ENCODE measurements around the gene TMEM187. TPM values are rescaled to one million over a fixed set of nuclear protein-coding genes. Genes with fewer than 3 reads are reported as not detected.

TMEM187 gene
- total RNA-seq, 1 experiment from 2014 or later, result 10.0 TPM

DNA sequence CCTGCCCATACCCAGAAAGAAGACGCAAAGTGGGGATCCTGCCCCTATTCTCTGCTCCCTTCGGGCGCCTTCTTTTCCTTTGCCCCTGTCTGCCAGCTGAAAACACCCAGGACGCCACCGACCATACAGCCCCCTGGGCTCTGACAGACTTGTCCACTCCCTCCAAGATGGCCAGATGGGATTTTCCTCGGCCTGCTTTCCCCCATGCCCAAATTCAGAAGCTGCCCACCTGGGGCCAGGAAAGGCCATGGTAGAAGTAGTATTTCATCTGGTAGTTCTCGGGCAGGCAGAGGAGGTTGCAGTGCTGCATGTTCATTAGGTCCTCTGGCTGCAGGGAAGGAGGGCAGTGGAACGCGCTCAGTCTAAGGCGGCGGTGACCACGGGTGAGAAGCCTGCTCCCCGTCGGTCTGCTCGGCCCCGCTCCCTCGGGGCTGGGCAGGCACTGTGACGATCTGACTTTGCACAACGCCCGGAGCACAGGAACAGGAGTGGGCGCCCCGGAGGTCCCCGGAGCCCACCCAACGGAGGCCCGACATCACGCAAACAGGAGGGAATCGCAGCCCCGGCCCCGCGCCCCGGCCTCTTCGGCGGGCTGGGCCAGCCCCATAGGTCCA is 38.3 kb upstream of the TMEM187 start:
- no peak for DNase-seq (ENCODE audit: extremely low read depth, low read depth)

DNA sequence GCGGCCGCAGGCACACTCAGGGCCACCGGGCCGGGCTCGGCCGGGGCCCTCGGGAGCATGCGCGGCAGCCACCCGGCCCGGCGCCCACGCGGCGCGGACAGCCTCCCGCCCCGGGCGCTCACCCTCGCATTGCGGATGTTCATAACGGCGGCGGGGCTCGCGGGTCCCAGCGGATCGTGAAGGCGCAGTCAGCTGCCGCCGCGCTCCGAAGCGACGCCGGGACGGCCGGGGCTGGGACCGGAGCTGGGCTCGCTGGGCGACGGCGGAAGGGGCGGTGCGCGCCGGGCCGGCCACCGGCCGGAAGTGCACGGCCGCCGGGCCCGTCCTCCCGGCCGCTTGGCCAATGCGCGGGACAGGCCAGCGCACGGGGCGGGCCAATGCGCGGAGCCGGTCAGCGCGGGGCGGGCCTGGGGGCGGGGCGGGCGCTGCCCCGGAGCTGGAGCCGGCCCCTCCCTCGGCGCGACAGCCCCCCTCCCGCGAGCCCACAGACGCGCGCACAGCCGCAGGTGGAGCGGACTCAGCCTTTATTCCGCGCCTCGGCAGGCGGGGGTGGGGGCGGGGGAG is 37.7 kb upstream of the TMEM187 start, which contains the start of gene NAA10:
TSS of gene NAA10 (minus strand) at position 276 of the 564 bp plus-strand sequence. CDS start at position 143, 133 bp downstream.
- DNase-seq (ENCODE audit: extremely low read depth, low read depth), result peak; percentile 74

- DNase-seq (ENCODE audit: extremely low read depth, low read depth), result no peak
Observed at GRCh38 chrX:153935326-153935851, 37.2 kb upstream of the TMEM187 start.

DNA sequence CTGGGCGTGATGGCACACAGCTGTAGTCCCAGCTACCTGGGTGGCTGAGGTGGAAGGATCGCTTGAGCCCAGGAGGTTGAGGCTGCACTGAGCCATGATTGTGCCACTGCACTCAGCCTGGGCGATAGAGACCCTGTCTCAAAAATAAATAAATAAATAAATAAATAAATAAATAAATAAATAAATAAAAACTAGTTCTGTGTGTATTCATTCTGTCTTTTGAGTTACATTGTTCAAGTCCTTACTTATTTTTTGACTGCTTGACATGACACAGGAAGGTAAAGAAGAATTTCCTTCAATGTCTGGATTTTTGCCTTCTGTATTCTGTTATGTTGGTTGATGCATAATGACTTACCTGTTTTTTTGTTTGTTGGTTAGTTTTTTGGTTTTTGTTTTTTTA is 35.5 kb upstream of the TMEM187 start:
- no peak for DNase-seq (ENCODE audit: extremely low read depth, low read depth)

DNA sequence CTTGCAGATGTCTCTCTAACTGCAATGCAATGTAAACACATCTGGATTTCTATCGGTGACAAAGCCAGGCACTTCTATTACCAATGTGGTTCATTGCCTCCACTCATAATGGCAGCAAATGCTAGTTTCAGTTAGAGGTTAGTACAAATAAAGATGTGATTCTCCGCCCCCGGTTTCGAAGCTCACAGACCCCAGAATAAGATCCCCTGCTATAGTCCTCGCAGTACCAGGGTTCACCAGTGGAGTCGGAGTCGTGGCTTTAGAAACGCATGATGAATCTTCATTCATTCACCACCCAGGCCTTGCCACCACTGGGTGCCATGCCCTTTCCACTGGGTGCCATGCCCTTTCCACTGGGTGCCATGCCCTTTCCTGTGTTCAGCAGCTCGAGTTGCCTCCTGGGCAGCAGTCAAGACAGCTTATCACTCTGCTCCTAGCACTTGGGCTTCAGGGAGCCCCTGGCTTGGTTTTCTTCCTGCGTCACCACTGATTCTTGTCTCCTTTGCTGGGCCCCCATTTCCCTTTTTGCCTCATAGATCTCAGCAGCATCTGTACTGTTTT is 34.2 kb upstream of the TMEM187 start:
- no peak for DNase-seq (ENCODE audit: extremely low read depth, low read depth)

GRCh38 chrX:153939573-153939972 is 33.0 kb upstream of the TMEM187 start:
- no peak for DNase-seq (ENCODE audit: extremely low read depth, low read depth)

DNA sequence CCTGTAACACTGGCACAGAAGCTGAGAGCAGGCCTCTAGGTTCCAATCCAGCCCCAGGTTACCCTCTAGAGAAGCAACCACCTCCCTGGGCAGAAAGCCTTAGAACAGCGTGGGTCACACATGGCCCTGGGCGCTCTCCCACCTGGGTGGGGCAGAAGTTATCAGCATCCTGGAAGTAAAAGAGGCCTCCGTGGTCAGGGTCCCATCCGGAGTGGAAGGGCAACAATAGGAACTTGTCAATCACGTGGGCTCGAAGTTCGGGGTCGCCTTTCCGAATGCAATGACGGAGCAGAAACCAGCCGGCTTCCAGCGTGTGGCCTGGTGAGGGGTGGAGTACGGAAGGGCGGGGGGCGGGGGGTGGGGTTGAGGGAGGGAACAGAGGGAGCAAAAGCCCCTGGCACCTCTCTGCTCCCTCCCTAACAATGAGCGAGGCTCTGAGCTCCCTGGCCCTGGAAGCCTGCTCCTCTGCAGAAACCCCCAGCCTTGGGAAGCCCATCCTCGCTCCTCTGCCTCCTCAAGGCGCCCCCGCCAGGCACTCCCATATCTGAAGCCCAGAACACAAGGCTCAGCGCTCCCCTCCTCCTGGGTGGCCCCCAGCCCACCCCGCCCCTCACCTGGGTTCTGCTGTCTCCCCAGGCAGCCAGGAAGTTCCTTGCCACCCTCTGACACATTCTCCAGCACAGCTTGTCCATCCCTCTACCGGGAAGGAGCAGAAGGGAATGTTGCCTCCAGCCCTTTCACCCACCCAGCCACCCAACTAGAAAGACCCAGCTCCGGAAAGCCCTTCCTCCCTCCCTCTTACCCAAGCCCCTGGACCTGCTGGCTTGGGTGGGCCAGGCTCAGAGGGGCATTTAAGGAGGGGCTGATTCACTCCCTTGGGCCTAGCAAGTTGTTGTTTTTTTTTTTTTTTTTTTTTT is 31.0 kb upstream of the TMEM187 start:
- DNase-seq (ENCODE audit: extremely low read depth, low read depth), result no peak

DNA sequence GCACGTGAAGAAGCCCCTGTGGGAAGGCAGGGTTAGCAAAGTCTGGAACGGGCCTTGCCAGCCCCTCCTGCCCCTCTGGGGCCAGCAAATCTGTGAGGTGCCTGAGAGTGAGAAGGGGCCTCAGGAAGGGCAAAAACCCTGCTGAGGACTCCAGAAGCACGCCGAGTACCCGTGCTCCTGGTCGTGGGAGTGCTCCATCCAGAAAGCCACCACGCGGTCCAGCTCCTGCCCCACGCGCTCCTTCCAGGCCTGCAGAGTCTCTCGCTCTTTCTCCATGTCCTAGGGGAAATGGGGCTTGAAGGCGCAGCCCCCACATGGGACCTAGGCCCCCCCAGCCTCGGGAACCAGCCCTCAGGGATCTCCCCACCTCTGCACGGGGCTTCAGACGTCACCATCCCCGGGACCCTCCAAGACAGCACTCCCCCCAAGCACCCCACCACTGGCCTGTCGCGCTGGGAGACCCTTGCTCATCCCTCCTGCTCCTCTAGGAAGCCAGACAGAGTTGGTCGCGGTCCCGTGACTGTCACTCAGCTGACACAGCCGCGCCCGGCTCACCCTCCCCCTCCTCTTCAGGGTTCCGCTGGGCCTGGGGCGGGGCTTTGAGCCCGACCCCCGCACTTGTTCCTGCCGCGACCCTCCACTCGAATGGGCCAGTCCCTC is 28.3 kb upstream of the TMEM187 start, which contains the start of gene RENBP:
TSS of gene RENBP (minus strand) at position 504 of the 660 bp plus-strand sequence. CDS start at position 471, 33 bp downstream.
- no peak for DNase-seq (ENCODE audit: extremely low read depth, low read depth)

DNA sequence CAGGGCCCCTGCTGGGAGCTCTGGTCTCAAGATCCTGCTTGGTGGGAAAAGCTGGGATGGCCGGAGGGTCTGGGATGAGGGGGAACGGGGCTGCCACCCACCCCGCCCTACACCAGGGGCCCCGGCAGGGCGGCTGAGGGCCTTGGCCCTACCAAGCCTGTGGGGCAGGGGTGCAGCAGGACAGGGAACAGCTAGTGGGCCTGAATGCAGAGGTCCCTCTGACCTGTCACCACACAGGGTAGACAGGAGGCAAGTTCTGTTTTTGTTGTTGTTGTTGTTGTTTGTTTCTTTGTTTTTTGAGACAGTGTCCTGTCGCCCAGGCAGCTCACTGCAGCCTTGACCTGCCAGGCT is 27.8 kb upstream of the TMEM187 start:
- no peak for DNase-seq (ENCODE audit: extremely low read depth, low read depth)

DNA sequence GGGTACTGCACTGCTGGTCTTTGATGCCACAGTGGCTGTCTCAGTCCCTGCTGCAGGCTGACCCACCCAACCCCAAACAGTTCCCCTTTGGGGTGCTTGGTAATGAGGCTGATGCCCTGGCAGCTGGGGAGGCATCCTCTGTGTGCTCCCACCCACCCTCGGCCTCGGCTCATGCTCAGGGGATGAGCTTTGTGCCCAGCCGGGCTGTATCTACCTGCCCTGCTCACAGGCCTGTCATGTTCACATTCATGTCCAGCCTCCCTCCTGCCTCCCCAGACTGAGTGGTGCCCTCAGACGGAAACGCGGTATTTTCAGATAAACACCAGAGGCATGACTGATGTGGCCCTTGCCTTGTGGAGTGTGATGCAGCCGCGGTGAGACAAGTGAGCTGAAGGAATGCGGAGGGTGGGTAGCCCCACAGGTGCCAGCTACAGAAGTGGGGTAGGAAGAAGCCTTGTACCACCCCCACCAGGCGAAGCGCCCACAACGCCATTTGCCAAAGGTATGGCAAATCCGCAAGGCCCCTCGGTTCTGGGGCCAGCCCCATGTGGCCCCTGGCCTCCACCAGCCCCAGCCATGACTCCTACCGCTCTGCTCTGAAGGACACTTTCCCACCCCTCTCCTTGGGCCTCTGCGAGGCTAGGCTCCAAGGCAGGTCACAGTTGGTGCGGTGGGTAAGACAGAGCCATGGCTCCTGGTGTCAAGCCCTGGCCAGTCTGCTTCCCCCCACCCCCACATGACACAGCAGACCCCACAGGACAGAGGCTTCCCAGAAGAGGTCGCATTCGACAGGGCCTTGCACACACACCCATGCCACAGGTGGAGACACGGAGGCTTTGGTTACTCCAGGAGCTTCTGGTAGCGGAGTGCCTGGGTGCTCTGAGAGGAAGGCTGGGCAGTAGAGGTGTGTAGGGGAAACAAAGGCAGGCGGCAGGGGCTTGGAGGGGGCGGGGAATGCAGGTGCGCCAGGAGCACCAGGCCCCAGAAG is 26.3 kb upstream of the TMEM187 start:
- no peak for DNase-seq (ENCODE audit: extremely low read depth, low read depth)

DNA sequence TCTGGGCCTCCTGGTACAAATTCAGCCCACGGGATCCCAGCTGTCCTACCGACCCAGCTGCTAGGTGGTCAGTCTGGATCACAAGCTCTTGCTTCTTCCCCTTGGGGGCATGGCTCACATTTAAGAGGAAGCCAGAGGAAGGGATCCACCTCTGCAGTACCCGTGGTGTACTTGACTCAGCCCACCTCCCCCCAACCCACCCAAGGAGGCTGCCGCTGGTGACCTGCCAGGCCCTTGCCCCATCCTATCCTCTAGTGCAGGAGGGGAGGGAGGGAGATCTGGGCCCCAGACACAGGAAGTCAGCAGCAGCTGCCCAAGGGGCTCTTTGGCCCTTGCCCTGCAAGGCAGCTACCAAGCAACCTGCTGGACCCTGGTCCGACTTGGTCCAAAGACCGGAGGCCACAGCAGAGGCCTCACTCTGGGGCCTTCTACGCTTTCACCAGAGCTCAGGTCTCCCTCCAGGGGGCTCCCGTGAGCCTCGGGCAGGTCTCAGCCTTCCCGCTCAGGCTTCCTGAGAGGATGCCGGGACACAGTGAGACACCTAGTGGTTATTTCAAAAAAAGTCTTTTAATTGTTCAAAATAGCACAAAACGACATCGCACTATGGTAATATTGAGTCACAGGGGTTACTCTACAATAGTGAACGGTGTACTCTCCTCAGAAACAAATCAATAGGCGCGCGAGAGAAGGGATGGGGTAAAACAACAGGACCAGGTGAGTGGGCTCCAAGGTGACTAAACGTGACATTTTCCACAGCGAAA is 25.4 kb upstream of the TMEM187 start:
- DNase-seq (ENCODE audit: extremely low read depth, low read depth), result peak; percentile 83

DNA sequence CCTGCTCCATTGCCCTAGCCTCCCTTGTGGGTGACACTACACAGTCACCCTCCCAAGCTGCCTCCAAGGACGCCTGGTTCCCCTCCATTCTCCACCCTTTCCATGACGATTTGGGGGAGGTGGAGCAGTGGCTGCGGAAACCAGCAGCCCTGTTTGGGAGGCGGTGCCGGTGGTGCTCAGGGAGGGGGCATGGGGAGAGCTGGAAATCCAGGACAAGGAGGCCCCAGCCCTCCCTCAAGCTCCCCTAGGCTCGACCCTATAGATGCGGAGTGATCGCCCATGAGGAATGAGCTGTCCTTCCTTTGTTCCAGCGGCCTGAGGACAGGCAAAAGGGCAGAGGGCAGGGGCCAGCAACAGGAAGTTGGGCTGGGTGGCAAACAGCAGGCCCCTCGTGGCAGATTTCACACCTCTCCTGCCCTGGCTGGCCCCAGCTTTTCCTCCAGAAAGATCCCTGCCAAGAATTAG is 24.5 kb upstream of the TMEM187 start:
- DNase-seq (ENCODE audit: extremely low read depth, low read depth), result no peak

DNA sequence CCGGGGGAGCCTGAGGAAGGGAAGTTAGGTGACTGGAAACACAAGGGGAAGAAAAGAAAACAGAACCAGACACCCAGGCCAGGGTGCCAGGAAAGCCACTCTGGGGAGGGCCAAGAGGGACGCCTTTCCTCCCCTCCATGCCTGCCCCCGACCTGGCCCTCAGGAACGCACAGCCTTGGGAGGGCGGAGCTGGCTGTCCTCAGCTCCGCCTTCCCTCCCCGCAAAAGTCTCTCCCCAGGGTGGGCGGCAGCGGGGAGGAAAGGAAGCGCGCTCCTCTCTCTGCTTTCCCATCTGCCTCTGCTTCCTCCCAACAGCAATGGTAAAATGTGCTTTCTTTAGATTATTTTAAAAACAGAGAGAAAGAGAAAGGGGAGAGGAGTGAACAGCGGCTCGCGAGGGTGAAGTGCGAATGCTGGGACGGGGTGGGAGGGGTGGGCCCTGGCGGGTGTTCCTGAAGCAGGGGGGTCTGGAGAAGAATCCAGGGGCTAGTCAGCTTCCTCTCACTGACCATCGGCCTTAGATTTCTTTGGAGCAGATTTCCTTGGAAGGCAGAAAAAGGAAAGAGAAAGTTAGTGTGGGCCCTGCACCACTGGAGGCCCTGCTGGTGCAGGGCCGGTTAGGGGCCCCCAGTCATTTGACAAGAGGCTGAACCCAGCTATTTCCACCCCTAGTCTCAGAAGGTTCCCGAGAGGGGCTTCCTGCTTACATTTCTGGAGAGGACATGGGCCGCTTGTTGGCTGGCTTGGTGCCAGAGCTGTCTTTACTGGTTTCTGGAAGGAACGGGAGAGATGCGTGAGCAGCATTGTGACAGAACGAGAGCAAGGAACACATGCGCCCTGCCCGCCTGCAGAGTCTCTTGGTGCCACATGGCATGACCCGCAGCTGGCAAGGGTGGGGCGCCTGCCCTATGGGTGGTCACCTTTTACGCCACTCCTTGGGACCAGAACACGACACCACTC is 23.4 kb upstream of the TMEM187 start:
- no peak for DNase-seq (ENCODE audit: extremely low read depth, low read depth)

DNA sequence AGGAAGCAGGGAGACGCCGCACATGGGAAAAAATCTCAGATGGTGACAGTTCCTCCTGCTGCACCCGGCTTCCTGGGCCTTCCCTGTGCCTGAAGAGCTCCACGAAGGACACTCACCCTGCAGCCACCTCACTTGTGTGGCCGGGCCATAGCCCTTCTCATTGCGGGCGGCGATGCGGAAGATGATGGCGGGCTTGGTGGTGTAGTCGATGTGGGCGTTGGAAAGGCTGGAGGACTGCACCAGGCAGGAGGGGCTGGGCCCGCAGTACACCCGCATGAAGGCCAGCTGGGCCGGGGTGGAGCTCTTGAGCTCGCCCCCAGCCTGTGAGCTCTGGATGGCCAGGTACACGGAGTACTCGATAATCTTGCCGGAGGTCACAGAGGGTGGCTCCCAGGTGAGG is 22.4 kb upstream of the TMEM187 start:
- no peak for DNase-seq (ENCODE audit: extremely low read depth, low read depth)

DNA sequence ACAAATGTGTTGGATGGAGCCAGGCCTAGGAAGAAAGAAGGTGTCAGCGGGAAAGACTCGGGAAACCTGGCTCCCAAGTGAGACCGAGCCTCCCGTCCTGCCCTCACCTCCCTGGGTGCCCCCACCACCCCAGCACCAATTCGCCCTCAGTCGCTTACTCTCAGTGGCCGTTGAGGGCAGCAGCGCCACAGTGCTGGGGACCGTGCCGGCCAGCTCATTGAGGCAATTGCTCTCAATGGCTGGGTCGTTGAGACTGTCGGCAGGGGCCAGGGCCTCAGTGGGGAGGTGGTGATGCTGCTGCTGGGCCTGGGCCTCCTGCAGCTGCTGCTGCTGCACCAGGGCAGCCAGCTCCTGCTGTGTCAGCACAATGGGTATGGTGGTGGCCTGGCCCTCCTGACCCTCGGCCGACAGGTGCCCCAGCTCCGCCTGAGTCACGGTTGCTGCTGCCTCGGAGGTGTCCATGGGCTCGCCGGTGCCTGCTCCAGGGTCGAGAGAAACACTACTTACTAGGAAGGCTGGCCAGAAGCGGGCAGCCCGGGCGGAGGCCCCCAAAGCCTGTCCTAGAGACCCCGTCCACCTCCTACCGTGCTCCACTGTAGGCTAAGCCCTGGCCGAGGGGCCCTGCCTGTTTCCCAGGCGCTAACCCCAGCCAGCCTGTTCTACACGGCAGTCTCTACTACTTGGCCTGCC is 20.7 kb upstream of the TMEM187 start:
- DNase-seq (ENCODE audit: extremely low read depth, low read depth), result no peak

- DNase-seq (ENCODE audit: extremely low read depth, low read depth), result no peak
Observed at GRCh38 chrX:153952373-153953026, 20.1 kb upstream of the TMEM187 start.

Measured in NCI-H460 (cell line).